ENCODE data around the gene DSP.

Gene DSP

GRCh38 chr6:7593229-7593628 lies 51.8 kb downstream of the DSP start:
- TF ChIP-seq CTCF (conservative IDR thresholded peaks at IDR 0.05) (no peak), ZFX (IDR thresholded peaks at IDR 0.05) (no peak)

GRCh38 chr6:7594579-7595125 lies 53.2 kb downstream of the DSP start:
- TF ChIP-seq CTCF (conservative IDR thresholded peaks at IDR 0.05) (no peak), ZFX (IDR thresholded peaks at IDR 0.05) (no peak)
- H3K27ac ChIP-seq = no peak overlapping the region

More at GRCh38 chr6:7593229-7593628, 51.8 kb downstream of the DSP start:
- H3K27ac ChIP-seq = no peak overlapping the region

GRCh38 chr6:7604003-7604402 lies 62.5 kb downstream of the DSP start:
- no peak for TF ChIP-seq ZFX (IDR thresholded peaks at IDR 0.05)
- no peak for TF ChIP-seq CTCF (conservative IDR thresholded peaks at IDR 0.05)

GRCh38 chr6:7604506-7604905 lies 63.0 kb downstream of the DSP start:
- TF ChIP-seq CTCF (conservative IDR thresholded peaks at IDR 0.05) = no peak
- TF ChIP-seq ZFX (IDR thresholded peaks at IDR 0.05) = no peak

More at GRCh38 chr6:7604003-7604402, 62.5 kb downstream of the DSP start:
- no peak overlapping the region for H3K27ac ChIP-seq

GRCh38 chr6:7615611-7616383 lies 74.3 kb downstream of the DSP start:
- TF ChIP-seq CTCF (conservative IDR thresholded peaks at IDR 0.05) = peak; percentile 88
- TF ChIP-seq ZFX (IDR thresholded peaks at IDR 0.05) = no peak
- H3K27ac ChIP-seq = no peak overlapping the region

More at GRCh38 chr6:7604506-7604905, 63.0 kb downstream of the DSP start:
- no peak overlapping the region for H3K27ac ChIP-seq

- H3K27ac ChIP-seq = peak overlapping the region; percentile 36
- TF ChIP-seq ZFX (IDR thresholded peaks at IDR 0.05) (no peak), CTCF (conservative IDR thresholded peaks at IDR 0.05) (peak; percentile 10; the same call in 1 of the 2 replicates)
Observed at GRCh38 chr6:7617801-7618764, 76.6 kb downstream of the DSP start.
